M059J (cell line): Measurements from ENCODE around the gene ADGRE2. TPM values are rescaled to one million over a fixed set of nuclear protein-coding genes. Genes with fewer than 3 reads are reported as not detected.

Source experiments
- total RNA-seq: library from RNA; depleted of rRNA; stranded (reverse); fragments of >200 nt; shearing (Covaris generic); gene quantifications from 2 replicates; pipeline ENCODE4 v1.2.3, GENCODE V29; 2014; rRNA removed

The ADGRE2 gene
- total RNA-seq, 1 experiment from 2014 or later: not detected

Other genes starting within 250 kb of the ADGRE2 start
- 126 and 160 TPM in 2 replicates for gene TECR, start 249.0 kb downstream of the ADGRE2 start, total RNA-seq
- 292 and 321 TPM in 2 replicates for gene NDUFB7, start 206.5 kb downstream of the ADGRE2 start, total RNA-seq
- not detected in 2 replicates for gene CLEC17A, start 195.5 kb downstream of the ADGRE2 start, total RNA-seq
- not detected in 2 replicates for gene ADGRE3, start 103.7 kb downstream of the ADGRE2 start, total RNA-seq
- gene ZNF333, start 88.5 kb downstream of the ADGRE2 start, total RNA-seq: 5.7 and 6.0 TPM in 2 replicates
- not detected in 2 replicates for gene OR7A5, start 56.6 kb upstream of the ADGRE2 start, total RNA-seq
- gene OR7C1, start 56.6 kb upstream of the ADGRE2 start, total RNA-seq: 0.02 TPM in 1 of 2 replicates, not detected in the other
- gene OR7A10, start 70.4 kb upstream of the ADGRE2 start, total RNA-seq: not detected in 2 replicates
- not detected in 2 replicates for gene OR7A17, start 107.6 kb upstream of the ADGRE2 start, total RNA-seq
- gene OR7C2, start 162.9 kb upstream of the ADGRE2 start, total RNA-seq: not detected in 2 replicates
- not detected in 2 replicates for gene SLC1A6, start 201.3 kb upstream of the ADGRE2 start, total RNA-seq